ENCODE results near the gene IL17RA.

IL17RA gene

GRCh38 chr22:17084554-17085276, at the start of gene IL17RA:
TSS of gene IL17RA (plus strand) at chr22:17085000. CDS start at chr22:17085092, 92 bp downstream.
- DNase-seq = peak; percentile 95

- peak; percentile 75 for DNase-seq
These were observed 49.6 kb upstream of the IL17RA start for GRCh38 chr22:17035246-17035645.

GRCh38 chr22:17035976-17036841, 48.6 kb upstream of the IL17RA start:
- DNase-seq = peak; percentile 62

GRCh38 chr22:17036842-17037711, 47.7 kb upstream of the IL17RA start:
- peak; percentile 66 for DNase-seq

- no peak for DNase-seq
These were observed 41.3 kb upstream of the IL17RA start for GRCh38 chr22:17043521-17043920.

GRCh38 chr22:17046566-17047348, 38.0 kb upstream of the IL17RA start:
- no peak for DNase-seq

GRCh38 chr22:17047656-17048055, 37.1 kb upstream of the IL17RA start:
- no peak for DNase-seq

GRCh38 chr22:17056058-17056457, 28.7 kb upstream of the IL17RA start:
- DNase-seq = no peak

- no peak for DNase-seq
These were observed 28.0 kb upstream of the IL17RA start for GRCh38 chr22:17056807-17057206.

- DNase-seq = peak; percentile 75
These were observed 26.6 kb upstream of the IL17RA start for GRCh38 chr22:17057959-17058814.

GRCh38 chr22:17060126-17060525, 24.7 kb upstream of the IL17RA start:
- no peak for DNase-seq

- DNase-seq = no peak
These were observed 21.2 kb upstream of the IL17RA start for GRCh38 chr22:17063411-17064106.

- no peak for DNase-seq
These were observed 20.2 kb upstream of the IL17RA start for GRCh38 chr22:17064498-17065100.

GRCh38 chr22:17065433-17065832, 19.4 kb upstream of the IL17RA start:
- DNase-seq = no peak

GRCh38 chr22:17072877-17073276, 11.9 kb upstream of the IL17RA start:
- DNase-seq = no peak

GRCh38 chr22:17074648-17075002, 10.2 kb upstream of the IL17RA start:
- DNase-seq = peak; percentile 29

GRCh38 chr22:17077255-17077654, 7.5 kb upstream of the IL17RA start:
- no peak for DNase-seq

GRCh38 chr22:17079572-17079971, 5.2 kb upstream of the IL17RA start:
- DNase-seq = no peak

- no peak for DNase-seq
These were observed 1.5 kb upstream of the IL17RA start for GRCh38 chr22:17083255-17083654.

- peak; percentile 59 for DNase-seq
These were observed 874 bp upstream of the IL17RA start for GRCh38 chr22:17083811-17084441.

Data from DMS53 (cell line).